Duodenal mucosa (tissue), 2 donors: Measurements from ENCODE around the gene CRYBG3.
A peak's percentile ranks its signal among the peaks of the same experiment; 100 is the strongest.

ENCODE experiments used
- H3K27ac ChIP-seq: one replicate; pipeline ENCODE4 v1.7.0; 2013; ENCODE audit warnings: low read depth, low read length
- H3K27me3 ChIP-seq, 2 donors: one replicate each; pipeline ENCODE4 v1.7.0; 2013; ENCODE audit warnings: low read length in 2 of 2, control low read depth in 1 of 2; ENCODE audit not compliant: insufficient read depth in 2 of 2, control insufficient read depth in 1 of 2
- H3K36me3 ChIP-seq, 2 donors: one replicate each; pipeline ENCODE4 v1.7.0; 2013; ENCODE audit warnings: low read length in 2 of 2, control low read depth in 1 of 2; ENCODE audit not compliant: insufficient read depth in 2 of 2, control insufficient read depth in 1 of 2
- H3K4me1 ChIP-seq, 2 donors: one replicate each; pipeline ENCODE4 v1.7.0; 2013; ENCODE audit warnings: low read length in 2 of 2, control low read depth in 1 of 2; ENCODE audit not compliant: insufficient read depth in 2 of 2, control insufficient read depth in 1 of 2
- H3K4me3 ChIP-seq, 2 donors: one replicate each; pipeline ENCODE4 v1.7.0; 2013; ENCODE audit warnings: low read length in 2 of 2, low read depth in 1 of 2
- H3K9ac ChIP-seq, 2 donors: one replicate each; pipeline ENCODE4 v1.7.0; 2013; ENCODE audit warnings: low read length in 2 of 2, low read depth in 1 of 2
- H3K9me3 ChIP-seq, 2 donors: one replicate each; pipeline ENCODE4 v1.7.0; 2013; ENCODE audit warnings: low read length in 2 of 2, control low read depth in 1 of 2; ENCODE audit not compliant: control insufficient read depth in 1 of 2

CRYBG3 gene

DNA sequence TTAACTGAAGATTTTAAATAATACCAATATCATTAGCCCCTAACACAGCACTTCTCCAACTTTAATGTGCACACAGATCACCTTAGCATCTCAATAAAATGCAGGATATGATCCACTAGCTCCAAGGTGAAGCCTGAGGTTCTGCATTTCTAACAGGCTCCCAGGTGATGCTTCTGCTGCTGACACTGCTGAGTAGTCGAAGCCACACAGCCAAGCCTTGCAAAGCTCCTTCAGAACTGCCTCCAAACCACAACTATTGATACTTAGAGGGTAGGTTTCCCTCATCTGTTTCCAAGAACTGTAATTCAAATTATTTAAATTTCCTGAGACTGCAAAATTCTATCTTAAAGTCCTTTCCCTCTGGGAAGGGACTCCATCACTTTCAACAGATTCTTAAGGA, 146.6 kb downstream of the CRYBG3 start:
- Histone ChIP-seq H3K4me1 (peaks cover 18 to 22% of the 10 kb centered on the region in 2 donors), H3K9ac (no peak overlapping the region), H3K27ac (no peak overlapping the region)

DNA sequence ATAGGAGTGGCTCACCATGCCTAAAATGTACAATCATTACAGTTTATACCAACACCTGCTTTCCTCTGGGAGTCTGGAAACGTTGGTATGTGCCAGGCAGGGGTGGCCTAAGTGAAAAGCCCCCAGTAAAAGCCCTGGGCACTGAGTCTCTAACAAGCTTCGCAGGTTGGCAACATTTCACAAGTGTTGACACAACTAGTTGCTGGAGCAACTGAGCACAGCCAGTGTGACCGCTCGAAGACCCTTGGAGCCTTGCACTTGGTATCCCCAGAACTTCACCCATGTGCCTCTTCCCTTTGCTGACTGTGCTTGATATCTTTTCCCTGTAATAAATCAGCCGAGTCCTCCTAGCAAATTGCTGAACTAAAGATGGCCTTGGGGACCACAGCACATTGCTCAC, 147.7 kb downstream of the CRYBG3 start:
- no peaks in the 10 kb centered on the region for H3K9me3 ChIP-seq
- no peak overlapping the region for H3K27ac ChIP-seq
- no peaks in the 10 kb centered on the region for H3K27me3 ChIP-seq
- no peak overlapping the region for H3K9ac ChIP-seq
- H3K4me1 ChIP-seq, result peaks cover 18 to 22% of the 10 kb centered on the region in 2 donors
- no peak overlapping the region for H3K4me3 ChIP-seq
- H3K36me3 ChIP-seq, result peaks cover 0 to 11% of the 10 kb centered on the region in 2 donors

More for the DNA sequence above, 146.6 kb downstream of the CRYBG3 start:
- H3K27me3 ChIP-seq, result no peaks in the 10 kb centered on the region
- H3K9me3 ChIP-seq, result no peaks in the 10 kb centered on the region
- H3K36me3 ChIP-seq, result peaks cover 0 to 11% of the 10 kb centered on the region in 2 donors
- H3K4me3 ChIP-seq, result no peak overlapping the region

DNA sequence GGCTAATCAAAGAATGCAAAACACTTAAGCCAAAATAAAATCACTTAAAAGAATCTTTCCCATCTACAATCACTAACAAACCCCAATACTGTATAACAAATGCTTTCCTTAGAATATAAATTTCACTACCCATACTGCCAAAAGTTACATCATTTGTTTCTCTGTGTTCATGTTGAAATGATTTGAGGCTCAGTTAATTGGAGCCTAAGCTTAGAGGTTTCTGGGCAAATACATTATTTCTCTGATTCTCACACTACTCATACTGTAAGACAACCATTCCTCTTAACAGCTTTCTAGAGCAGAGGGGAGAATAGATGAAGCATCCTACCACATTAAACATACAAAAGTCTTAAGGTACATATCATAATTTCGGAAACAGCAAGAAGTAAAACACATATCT, 148.3 kb downstream of the CRYBG3 start:
- no peak overlapping the region for H3K9ac ChIP-seq
- H3K36me3 ChIP-seq, result peaks cover 0 to 11% of the 10 kb centered on the region in 2 donors
- peaks cover 18 to 22% of the 10 kb centered on the region in 2 donors for H3K4me1 ChIP-seq
- H3K27ac ChIP-seq, result no peak overlapping the region
- H3K27me3 ChIP-seq, result no peaks in the 10 kb centered on the region
- H3K4me3 ChIP-seq, result no peak overlapping the region
- H3K9me3 ChIP-seq, result no peaks in the 10 kb centered on the region

DNA sequence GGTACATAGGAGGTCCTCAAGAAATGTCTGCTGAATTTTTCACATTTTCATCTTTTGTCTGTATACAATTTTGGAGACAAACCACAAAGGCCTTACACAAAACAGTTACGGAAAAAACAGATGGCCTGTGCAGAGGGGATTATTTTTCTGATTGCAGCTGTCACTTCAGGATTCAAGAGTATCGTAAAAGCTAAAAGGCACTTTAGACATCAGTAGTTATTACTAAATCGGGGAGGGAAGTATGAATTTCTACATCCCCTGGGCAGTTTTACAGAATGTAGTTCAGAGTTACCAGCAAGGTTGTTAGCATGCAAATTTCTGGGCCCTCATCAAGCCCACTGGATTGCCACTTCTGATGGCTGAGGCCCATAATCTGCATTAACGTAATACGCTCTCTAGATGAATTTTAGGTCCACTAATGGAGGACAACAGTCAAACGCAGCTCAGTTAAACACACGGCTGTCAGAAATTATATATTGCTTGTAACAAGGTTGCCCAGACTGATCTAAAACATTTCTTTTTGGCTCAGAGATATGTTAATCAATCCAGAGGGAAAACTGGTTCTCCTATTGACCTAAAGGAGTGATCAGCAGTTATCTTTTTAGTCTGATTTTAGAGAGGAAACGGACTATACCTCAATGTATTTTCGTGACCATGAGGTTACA, 149.3 kb downstream of the CRYBG3 start:
- Histone ChIP-seq H3K9me3 (no peaks in the 10 kb centered on the region), H3K27ac (peak overlapping the region; percentile 51), H3K36me3 (peaks cover 0 to 11% of the 10 kb centered on the region in 2 donors), H3K4me1 (peaks cover 18 to 22% of the 10 kb centered on the region in 2 donors), H3K9ac (peak overlapping the region; percentile 56 to 63), H3K4me3 (peak overlapping the region; percentile 70 to 77), H3K27me3 (no peaks in the 10 kb centered on the region)

DNA sequence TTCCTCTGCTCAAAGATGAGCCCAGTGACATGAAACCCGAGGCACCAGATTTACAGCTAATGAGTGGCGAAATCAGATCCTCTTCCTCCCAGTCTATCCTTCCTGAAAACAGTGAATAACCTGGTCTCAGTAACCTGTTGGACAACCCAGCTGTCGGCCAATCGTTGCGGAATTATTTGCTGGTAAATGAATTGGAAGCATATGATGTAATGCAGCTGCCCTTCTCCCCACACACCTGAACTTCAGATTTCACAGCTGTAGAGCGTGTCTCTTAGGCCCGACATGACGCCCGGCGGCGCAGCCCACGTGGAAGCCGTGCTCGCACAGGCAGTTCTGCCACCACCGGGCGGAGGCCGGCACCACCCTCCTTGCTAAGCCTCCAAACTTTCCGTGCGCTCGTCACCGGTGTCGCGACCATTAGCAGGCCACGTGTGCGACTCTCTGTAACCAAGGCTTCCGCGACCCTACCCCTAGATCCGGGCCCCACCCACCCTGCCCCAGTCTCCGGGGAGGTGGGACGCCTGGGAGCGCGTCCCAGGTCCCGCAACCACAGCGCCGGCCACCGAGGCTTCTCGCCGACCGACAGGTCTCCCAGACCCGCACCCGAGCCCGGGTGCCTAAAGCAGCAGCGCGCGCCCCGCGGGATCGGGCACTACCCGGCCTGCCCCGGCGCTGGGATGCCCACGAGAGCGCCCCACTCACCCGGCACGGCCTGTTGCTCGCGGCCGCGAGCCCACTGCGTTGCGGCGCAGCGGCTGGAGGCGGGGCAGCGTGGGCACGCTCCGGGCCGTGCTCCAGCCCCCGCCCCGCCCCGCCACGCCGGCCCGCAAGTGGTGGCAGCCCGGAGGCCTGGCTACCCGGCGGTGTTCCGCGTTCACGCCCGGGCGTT, 150.1 kb downstream of the CRYBG3 start, which contains the start of gene RIOX2:
Gene RIOX2, minus strand, starts transcription at position 753 of the 889 bp plus-strand sequence. CDS start 4,838 bp downstream, outside the sequence.
- H3K9ac ChIP-seq, result peak within 1 kb of the TSS; percentile 56 to 63
- peak within 1 kb of the TSS; percentile 78 for H3K27ac ChIP-seq
- H3K9me3 ChIP-seq, result no peaks in the 10 kb centered on the region
- H3K27me3 ChIP-seq, result no peaks in the 10 kb centered on the region
- H3K4me3 ChIP-seq, result peak within 1 kb of the TSS; percentile 70 to 77
- H3K4me1 ChIP-seq, result peaks cover 18 to 22% of the 10 kb centered on the region in 2 donors
- H3K36me3 ChIP-seq, result peaks cover 0 to 7% of the 10 kb centered on the region in 2 donors

DNA sequence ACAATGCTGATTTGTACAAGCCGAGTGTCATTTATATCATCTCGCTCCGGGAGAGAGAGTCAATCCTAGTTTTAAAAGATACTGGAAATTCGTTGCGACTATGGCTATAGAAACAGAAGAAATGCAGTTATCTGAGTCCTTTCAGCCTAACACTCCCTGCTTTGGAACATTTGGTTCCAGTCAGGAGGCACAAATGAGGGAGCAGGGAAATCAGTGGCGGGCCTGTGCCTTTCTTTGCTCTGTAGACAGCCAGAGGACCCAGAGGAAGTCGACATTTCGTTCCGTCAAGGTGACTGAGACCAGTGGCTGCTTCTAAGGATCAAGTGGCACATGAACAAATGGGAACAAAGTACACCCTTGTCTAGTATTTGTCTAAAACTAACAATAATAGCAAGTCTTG, 151.2 kb downstream of the CRYBG3 start:
- peaks cover 18 to 22% of the 10 kb centered on the region in 2 donors for H3K4me1 ChIP-seq
- H3K9me3 ChIP-seq, result no peaks in the 10 kb centered on the region
- H3K36me3 ChIP-seq, result no peaks in the 10 kb centered on the region
- H3K4me3 ChIP-seq, result peak overlapping the region; percentile 70 to 77
- no peaks in the 10 kb centered on the region for H3K27me3 ChIP-seq
- H3K27ac ChIP-seq, result no peak overlapping the region
- H3K9ac ChIP-seq, result no peak overlapping the region

DNA sequence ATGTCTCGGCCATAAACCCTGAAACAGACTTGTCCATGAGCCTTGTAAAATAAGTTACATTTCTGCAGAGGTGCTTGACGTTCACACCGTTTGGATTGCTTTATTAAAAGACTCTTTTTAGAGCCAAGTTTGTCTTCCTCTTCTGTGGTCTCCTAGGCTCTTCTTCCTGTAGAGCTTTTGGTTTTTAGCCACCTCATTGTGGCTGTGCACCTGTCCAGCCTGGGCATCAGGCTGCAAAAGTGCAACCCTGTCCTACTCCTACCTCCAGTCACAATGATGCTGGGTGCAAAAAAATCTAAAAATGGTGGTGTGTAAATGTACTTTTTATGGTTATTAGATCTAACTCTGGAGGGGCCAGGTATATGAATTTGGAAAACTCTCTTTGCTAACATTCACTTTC, 153.2 kb downstream of the CRYBG3 start:
- no peaks in the 10 kb centered on the region for H3K9me3 ChIP-seq
- H3K27ac ChIP-seq, result no peak overlapping the region
- H3K36me3 ChIP-seq, result no peaks in the 10 kb centered on the region
- H3K4me3 ChIP-seq, result no peak overlapping the region
- peaks cover 16 to 18% of the 10 kb centered on the region in 2 donors for H3K4me1 ChIP-seq
- no peak overlapping the region for H3K9ac ChIP-seq
- H3K27me3 ChIP-seq, result no peaks in the 10 kb centered on the region

DNA sequence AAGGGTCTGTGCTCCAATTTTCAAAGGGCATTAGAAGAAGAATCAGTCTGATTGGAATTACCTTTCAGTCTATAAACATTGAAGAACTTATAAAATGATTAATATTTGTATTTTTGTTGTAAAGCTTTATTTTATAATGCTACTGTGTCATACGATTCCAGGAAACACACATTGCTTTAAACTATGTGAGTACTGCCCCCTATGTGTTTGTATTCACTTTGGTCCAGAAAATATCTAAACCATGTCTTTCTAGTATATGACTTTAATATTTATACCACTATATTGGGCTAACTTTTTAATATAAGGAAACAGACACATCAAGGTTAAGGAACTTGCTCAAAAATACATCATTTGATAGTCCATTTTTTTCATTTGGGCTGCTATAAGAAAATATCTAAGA, 153.7 kb downstream of the CRYBG3 start:
- no peak overlapping the region for H3K4me3 ChIP-seq
- H3K27ac ChIP-seq, result no peak overlapping the region
- H3K9ac ChIP-seq, result no peak overlapping the region
- peaks cover 12 to 13% of the 10 kb centered on the region in 2 donors for H3K4me1 ChIP-seq
- no peaks in the 10 kb centered on the region for H3K9me3 ChIP-seq
- no peaks in the 10 kb centered on the region for H3K27me3 ChIP-seq
- H3K36me3 ChIP-seq, result no peaks in the 10 kb centered on the region

DNA sequence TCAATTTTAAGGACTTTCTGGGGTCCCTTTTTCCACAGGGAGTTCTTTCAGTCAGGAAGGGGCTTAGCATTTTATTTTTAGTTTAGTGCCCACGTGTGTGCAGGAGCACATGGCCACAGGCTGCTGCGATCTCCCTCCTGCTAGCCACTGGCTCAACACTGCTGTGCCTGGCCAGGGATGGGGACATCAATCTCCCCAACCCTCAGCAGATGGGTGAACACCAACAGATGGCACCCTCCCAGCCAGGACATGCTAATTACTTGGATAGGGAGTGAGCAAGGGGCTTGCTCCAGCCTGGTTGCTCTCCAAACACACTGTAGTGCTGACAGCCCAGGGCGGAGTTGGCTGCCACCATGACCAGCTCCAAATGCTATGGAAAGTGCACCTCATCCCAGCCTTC, 157.8 kb downstream of the CRYBG3 start:
- no peaks in the 10 kb centered on the region for H3K9me3 ChIP-seq
- no peak overlapping the region for H3K9ac ChIP-seq
- H3K36me3 ChIP-seq, result no peaks in the 10 kb centered on the region
- H3K4me3 ChIP-seq, result no peak overlapping the region
- no peaks in the 10 kb centered on the region for H3K27me3 ChIP-seq
- no peaks in the 10 kb centered on the region for H3K4me1 ChIP-seq
- no peak overlapping the region for H3K27ac ChIP-seq

DNA sequence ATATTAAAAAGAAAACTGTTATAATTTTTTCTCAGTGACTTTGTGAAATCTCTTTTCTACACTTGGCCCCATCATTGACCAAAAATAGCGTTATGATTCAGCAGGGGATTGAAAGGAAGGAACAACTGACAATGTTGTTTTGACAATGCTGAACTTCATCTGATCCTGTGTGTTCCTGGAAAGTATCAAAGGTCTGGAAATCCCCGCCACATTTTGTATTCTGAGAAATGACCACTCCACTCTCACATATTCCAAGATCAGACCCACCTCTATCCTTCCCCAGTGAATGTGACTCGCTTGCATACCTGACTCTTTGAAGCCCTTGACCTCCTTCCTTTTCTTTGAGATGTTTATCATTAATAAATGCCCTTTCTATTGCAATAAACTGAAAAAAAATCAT, 160.1 kb downstream of the CRYBG3 start:
- no peak overlapping the region for H3K27ac ChIP-seq
- H3K36me3 ChIP-seq, result no peaks in the 10 kb centered on the region
- no peak overlapping the region for H3K4me3 ChIP-seq
- H3K27me3 ChIP-seq, result no peaks in the 10 kb centered on the region
- no peak overlapping the region for H3K9ac ChIP-seq
- H3K9me3 ChIP-seq, result no peaks in the 10 kb centered on the region
- no peaks in the 10 kb centered on the region for H3K4me1 ChIP-seq
